Measurements from ENCODE around the gene LYPD6B. TPM values are rescaled to one million over a fixed set of nuclear protein-coding genes. Genes with fewer than 3 reads are reported as not detected.

The LYPD6B gene
- total RNA-seq, 1 donor from 2014 or later: not detected

GRCh38 chr2:149082735-149083134 is 44.2 kb downstream of the LYPD6B start:
- TF ChIP-seq CTCF (IDR thresholded peaks at IDR 0.05; ENCODE audit: borderline replicate concordance): no peak
- Histone ChIP-seq H3K4me3 (no peak overlapping the region), H3K9me3 (replicated peaks) (no peaks in the 10 kb centered on the region), H3K4me1 (no peaks in the 10 kb centered on the region), H3K36me3 (no peaks in the 10 kb centered on the region), H3K27ac (replicated peaks) (no peak overlapping the region), H3K27me3 (ENCODE audit: low read depth) (peaks cover 7% of the 10 kb centered on the region)
- intact Hi-C loops (cut with micrococcal nuclease): no loop called here
- no peak for DNase-seq

GRCh38 chr2:149084924-149085795 is 46.7 kb downstream of the LYPD6B start:
- Histone ChIP-seq H3K27me3 (ENCODE audit: low read depth) (peaks cover 10% of the 10 kb centered on the region), H3K36me3 (no peaks in the 10 kb centered on the region), H3K9me3 (replicated peaks) (no peaks in the 10 kb centered on the region), H3K4me3 (no peak overlapping the region), H3K4me1 (no peaks in the 10 kb centered on the region), H3K27ac (replicated peaks) (no peak overlapping the region)
- intact Hi-C loops (cut with micrococcal nuclease): no loop called here
- TF ChIP-seq CTCF (IDR thresholded peaks at IDR 0.05; ENCODE audit: borderline replicate concordance): no peak
- no peak for DNase-seq

DNA sequence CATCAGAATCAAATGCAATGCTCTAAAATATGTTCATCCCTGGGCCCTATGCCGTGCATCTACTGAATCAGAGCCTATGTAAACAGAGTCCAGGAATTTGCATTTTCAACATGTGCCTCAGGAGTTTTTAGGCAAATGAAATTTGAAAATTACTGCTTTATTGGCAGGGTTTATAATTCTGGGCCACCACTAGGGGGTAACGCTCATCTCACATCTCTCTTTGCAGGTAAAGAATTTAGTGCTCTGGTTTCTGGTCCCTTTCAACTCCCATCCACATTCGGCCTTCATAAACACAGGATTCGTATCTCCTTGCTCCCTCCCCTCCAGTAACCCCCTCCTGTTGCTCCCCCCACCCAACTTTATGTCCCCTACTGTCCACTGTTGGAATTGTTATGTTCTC is 49.3 kb downstream of the LYPD6B start:
- Histone ChIP-seq H3K36me3 (no peaks in the 10 kb centered on the region), H3K27ac (replicated peaks) (no peak overlapping the region), H3K27me3 (ENCODE audit: low read depth) (peaks cover 15% of the 10 kb centered on the region), H3K9me3 (replicated peaks) (no peaks in the 10 kb centered on the region), H3K4me3 (no peak overlapping the region), H3K4me1 (no peaks in the 10 kb centered on the region)
- intact Hi-C loops (cut with micrococcal nuclease): no loop called here
- DNase-seq: no peak
- TF ChIP-seq CTCF (IDR thresholded peaks at IDR 0.05; ENCODE audit: borderline replicate concordance): no peak

DNA sequence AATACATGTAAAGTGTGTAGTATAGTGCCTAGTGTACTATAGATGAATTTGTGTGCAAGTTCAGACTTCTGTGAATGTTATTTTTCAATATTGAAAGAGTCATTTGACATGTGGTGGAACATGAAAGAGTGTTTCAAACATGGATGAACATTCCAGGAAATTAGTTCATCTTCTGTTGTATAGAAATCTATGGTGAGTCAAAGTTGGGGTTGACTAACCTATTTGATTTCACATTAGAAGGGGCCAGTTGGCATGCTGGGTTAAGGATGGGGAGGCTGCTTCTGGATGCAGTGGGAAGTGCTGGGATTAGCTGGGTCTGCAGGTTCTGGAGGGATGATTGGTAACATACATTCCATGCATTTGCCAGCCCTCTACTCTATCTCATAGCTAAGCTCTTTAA is 50.6 kb downstream of the LYPD6B start:
- Histone ChIP-seq H3K27ac (replicated peaks) (no peak overlapping the region), H3K4me3 (no peak overlapping the region), H3K4me1 (no peaks in the 10 kb centered on the region), H3K36me3 (no peaks in the 10 kb centered on the region), H3K27me3 (ENCODE audit: low read depth) (peaks cover 16% of the 10 kb centered on the region), H3K9me3 (replicated peaks) (no peaks in the 10 kb centered on the region)
- no peak for DNase-seq
- TF ChIP-seq CTCF (IDR thresholded peaks at IDR 0.05; ENCODE audit: borderline replicate concordance): no peak
- intact Hi-C loops (cut with micrococcal nuclease): no loop called here

DNA sequence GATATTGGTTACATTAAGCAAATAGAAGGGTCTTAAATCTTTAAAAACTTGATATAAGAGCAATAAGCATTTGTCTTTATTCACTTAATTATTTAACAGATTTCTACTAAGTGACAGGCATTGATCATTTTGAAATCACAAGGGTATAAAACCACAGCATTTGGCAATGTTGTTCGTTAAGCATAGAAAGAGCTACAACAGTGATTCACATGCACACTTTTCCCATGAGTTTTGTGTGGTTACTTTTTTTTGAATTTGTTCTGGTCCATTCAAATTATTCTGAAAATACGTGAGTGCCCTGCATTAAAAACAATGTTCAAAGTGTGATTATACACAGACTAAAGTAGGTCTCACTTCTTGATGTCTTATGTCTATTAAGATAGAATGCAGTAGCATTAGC is 52.2 kb downstream of the LYPD6B start:
- TF ChIP-seq CTCF (IDR thresholded peaks at IDR 0.05; ENCODE audit: borderline replicate concordance): no peak
- H3K27me3 ChIP-seq (ENCODE audit: low read depth): peaks cover 20% of the 10 kb centered on the region
- H3K36me3 ChIP-seq: no peaks in the 10 kb centered on the region
- H3K4me1 ChIP-seq: no peaks in the 10 kb centered on the region
- no peak for DNase-seq
- H3K4me3 ChIP-seq: no peak overlapping the region
- H3K9me3 ChIP-seq (replicated peaks): no peaks in the 10 kb centered on the region
- H3K27ac ChIP-seq (replicated peaks): no peak overlapping the region
- intact Hi-C loops (cut with micrococcal nuclease): no loop called here

Data from left ventricle myocardium inferior (tissue), 1 donor.